Ascending aorta (tissue), 2 donors: ENCODE data around the gene FOXD4L6. TPM values are rescaled to one million over a fixed set of nuclear protein-coding genes. Genes with fewer than 3 reads are reported as not detected.
"Not testable (repeated sequence)": the region's sequence is repeated elsewhere in the genome, so short reads cannot be mapped to it uniquely, and the experiment has no call there.

Experiments used
- DNase-seq, 2 donors: peaks; one replicate each; pipeline ENCODE4 v3.0.0-alpha.2; 2019; ENCODE audit warnings: low spot score in 2 of 2
- H3K27ac ChIP-seq, 2 donors: fragments of 200-600 bp; sonication (generic); one replicate each; pipeline ENCODE4 v1.5.1; 2016 to 2017; ENCODE audit warnings: mild to moderate bottlenecking in 1 of 2
- H3K27me3 ChIP-seq: fragments of 200-600 bp; sonication (generic); one replicate; pipeline ENCODE4 v1.5.1; 2017
- H3K36me3 ChIP-seq, 2 donors: fragments of 200-600 bp; sonication (generic); one replicate each; pipeline ENCODE4 v1.5.1; 2016
- H3K4me1 ChIP-seq, 2 donors: fragments of 200-600 bp; sonication (generic); one replicate each; pipeline ENCODE4 v1.5.1; 2016 to 2017; ENCODE audit warnings: mild to moderate bottlenecking in 1 of 2
- H3K4me3 ChIP-seq, 2 donors: fragments of 200-600 bp; sonication (generic); one replicate each; pipeline ENCODE4 v1.5.1; 2016 to 2017; ENCODE audit warnings: mild to moderate bottlenecking in 1 of 2
- H3K9me3 ChIP-seq, 2 donors: fragments of 200-600 bp; sonication (generic); one replicate each; pipeline ENCODE4 v1.5.1; 2016
- intact Hi-C: fragments of 100-400 bp; cut with DNase I; formaldehyde crosslinking; loops from one replicate; pipeline ENCODE4 v1.15.1; 2023
- total RNA-seq: library from RNA; depleted of rRNA; stranded (reverse); fragments of >200 nt; gene quantifications from one replicate; pipeline ENCODE4 v1.1.0, GENCODE V29; 2016

The FOXD4L6 gene
- total RNA-seq, 1 donor from 2014 or later = not detected

DNA sequence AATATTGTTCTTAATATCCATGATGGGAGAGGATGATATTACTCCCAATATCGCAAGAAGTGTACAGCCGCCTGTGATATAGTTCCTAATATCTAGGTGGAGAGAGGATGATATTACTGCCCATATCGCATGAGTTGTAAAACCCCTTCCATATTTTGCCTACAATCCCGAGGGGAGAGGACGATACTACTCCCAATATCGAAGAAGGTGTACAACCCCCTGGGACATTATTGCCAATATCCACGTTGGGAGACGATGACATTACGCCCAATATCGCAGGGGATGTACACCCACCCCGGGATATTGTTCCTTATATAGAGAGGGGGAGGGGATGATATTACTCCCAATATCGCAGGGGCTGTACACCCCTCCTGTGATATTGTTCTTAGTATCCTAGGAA, 17.1 kb downstream of the FOXD4L6 start:
- H3K36me3 ChIP-seq, H3K27me3 ChIP-seq, H3K4me1 ChIP-seq, intact Hi-C loops, DNase-seq, H3K27ac ChIP-seq, H3K9me3 ChIP-seq, H3K4me3 ChIP-seq: not testable (repeated sequence)

DNA sequence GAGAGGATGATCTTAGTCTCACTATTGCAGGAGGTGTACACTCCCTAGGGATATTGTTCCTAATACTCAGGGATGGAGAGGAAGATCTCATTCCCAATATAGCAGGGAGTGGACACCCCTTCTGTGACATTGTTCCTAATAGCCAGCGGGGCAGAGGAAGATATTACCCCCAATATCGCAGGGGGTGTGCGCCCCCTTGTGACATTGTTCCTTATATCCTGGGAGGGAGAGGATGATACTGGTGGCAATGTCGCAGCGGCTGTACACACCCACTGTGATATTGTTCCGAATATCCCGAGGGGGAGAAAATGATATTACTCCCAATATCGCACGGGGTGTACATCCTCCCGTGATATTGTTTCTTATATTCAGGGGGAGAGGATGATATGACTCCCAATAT, 17.6 kb downstream of the FOXD4L6 start:
- DNase-seq, H3K4me3 ChIP-seq, H3K27me3 ChIP-seq, intact Hi-C loops, H3K27ac ChIP-seq, H3K4me1 ChIP-seq, H3K9me3 ChIP-seq, H3K36me3 ChIP-seq: not testable (repeated sequence)

DNA sequence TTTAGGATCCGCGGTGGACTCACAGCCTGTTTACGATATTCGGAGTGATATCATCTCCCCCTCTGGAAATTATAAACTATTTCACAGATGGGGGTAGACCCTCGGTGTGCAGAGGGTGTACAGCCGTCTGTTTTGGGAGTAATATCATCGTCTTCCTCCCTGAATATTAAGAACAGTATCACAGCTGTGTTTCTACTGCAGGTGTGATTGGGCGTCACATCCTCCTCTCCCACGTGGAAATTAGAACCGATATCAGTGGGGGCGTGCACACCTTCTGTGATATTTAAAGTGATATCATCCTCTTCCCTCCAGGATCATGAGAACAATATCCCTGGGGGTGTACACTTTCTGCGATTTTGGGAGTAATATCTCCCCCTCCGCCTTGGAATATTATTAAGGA, 19.2 kb downstream of the FOXD4L6 start:
- H3K9me3 ChIP-seq, H3K27me3 ChIP-seq, H3K4me1 ChIP-seq, H3K36me3 ChIP-seq, intact Hi-C loops, H3K4me3 ChIP-seq, H3K27ac ChIP-seq, DNase-seq: not testable (repeated sequence)

- H3K4me1 ChIP-seq, H3K9me3 ChIP-seq, H3K27ac ChIP-seq, intact Hi-C loops, H3K36me3 ChIP-seq, DNase-seq, H3K27me3 ChIP-seq, H3K4me3 ChIP-seq: not testable (repeated sequence)
Measured at GRCh38 chr9:41108816-41109215, 19.7 kb downstream of the FOXD4L6 start.

DNA sequence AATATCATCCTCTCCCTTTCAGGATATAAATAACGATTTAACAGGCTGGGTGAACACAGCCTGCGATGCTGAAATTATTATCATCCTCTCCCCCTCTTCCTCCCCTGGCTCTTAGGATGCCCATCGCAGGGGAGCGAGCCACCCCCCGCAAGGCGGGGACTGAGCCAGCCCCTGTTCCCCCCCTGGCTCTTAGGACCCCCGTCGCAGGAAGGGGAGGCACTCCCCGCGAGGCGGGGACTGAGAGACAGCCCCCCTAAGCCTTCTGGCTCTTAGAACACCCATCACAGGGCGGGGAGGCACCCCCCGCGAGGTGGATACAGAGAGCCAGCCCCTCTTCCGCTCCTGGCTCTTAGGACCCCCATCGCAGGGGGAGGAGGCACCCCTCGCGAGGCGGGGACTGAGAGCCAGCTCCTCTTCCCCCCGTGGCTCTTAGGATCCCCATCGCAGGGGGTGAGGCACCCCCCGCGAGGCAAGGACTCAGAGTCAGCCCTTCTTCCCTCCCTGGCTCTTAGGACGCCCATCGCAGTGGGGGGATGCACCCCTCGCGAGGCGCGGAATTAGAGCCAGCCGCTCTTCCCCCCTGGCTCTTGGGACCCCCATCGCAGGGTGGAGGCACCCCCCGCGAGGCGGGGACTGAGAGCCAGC, 21.9 kb downstream of the FOXD4L6 start:
- H3K27me3 ChIP-seq, intact Hi-C loops, DNase-seq, H3K4me1 ChIP-seq, H3K27ac ChIP-seq, H3K9me3 ChIP-seq, H3K4me3 ChIP-seq, H3K36me3 ChIP-seq: not testable (repeated sequence)

DNA sequence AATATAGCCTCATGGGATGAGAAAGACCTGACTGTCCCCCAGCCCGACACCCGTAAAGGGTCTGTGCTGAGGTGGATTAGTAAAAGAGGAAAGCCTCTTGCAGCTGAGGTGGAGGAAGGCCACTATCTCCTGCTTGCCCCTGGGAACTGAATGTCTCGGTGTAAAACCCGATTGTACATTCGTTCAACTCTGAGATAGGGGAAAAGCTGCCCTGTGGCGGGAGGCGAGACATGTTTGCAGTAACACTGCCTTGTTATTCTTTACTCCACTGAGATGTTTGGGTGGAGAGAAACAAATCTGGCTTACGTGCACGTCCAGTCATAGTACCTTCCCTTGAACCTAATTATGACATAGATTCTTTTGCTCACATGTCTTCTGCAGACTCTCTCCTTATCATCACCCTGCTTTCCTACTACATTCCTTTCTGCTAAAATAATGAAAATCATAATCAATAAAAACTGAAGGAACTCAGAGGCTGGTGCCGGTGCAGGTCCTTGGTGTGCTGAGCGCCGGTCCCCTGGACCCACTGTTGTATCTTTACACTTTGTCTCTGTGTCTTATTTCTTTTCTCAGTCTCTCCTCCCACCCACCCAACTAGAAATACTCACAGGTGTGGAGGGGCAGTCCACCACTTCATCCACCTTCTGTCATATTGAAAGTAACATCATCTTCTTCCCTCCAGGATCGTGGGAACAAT, 22.8 kb downstream of the FOXD4L6 start:
- H3K4me1 ChIP-seq, intact Hi-C loops, H3K9me3 ChIP-seq, H3K4me3 ChIP-seq, H3K27ac ChIP-seq, DNase-seq, H3K36me3 ChIP-seq, H3K27me3 ChIP-seq: not testable (repeated sequence)

DNA sequence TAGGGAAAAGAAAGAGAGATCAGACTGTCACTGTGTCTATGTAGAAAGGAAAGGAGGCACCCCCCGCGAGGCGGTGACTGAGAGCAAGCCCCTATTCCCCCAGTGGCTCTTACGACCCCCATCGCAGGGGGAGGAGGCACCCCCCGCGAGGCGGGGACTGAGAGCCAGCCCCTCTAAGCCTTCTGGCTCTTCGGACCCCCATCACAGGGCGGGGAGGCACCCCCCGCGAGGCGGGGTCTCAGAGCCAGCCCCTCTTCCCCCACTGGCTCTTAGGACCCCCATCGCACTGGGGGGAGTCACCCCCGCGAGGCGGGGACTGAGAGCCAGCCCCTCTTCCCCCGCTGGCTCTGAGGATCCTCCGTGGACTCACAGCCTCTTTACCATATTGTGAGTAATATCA, 23.9 kb downstream of the FOXD4L6 start:
- H3K27me3 ChIP-seq, H3K9me3 ChIP-seq, H3K27ac ChIP-seq, DNase-seq, intact Hi-C loops, H3K4me3 ChIP-seq, H3K36me3 ChIP-seq, H3K4me1 ChIP-seq: not testable (repeated sequence)

GRCh38 chr9:41100508-41100907, 28.0 kb downstream of the FOXD4L6 start:
- intact Hi-C loops, H3K27ac ChIP-seq, H3K9me3 ChIP-seq, DNase-seq, H3K36me3 ChIP-seq, H3K27me3 ChIP-seq, H3K4me1 ChIP-seq, H3K4me3 ChIP-seq: not testable (repeated sequence)

GRCh38 chr9:41098759-41099158, 29.7 kb downstream of the FOXD4L6 start:
- H3K9me3 ChIP-seq, intact Hi-C loops, H3K27ac ChIP-seq, H3K4me1 ChIP-seq, DNase-seq, H3K4me3 ChIP-seq, H3K27me3 ChIP-seq, H3K36me3 ChIP-seq: not testable (repeated sequence)

DNA sequence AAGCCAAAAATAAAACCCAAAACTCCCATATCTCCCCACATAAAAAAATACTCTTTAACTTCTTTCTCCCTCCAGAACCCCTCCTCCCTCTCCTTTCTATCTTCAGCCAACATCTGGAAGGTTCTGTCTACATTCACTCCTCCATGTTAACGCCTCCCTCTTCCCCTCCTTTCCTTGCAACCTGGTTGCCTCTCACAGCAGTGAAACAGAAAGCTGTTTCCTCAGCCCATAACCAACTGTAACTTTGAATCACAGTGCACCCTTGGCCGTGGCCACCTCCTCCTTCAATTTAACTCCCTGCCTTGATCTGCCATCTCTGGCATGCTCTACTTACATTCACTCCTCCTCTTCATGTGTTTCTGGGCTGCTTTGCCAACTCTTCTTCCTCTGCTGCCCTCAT, 33.4 kb downstream of the FOXD4L6 start:
- H3K9me3 ChIP-seq, H3K27ac ChIP-seq, H3K4me1 ChIP-seq, H3K27me3 ChIP-seq, H3K4me3 ChIP-seq, H3K36me3 ChIP-seq, DNase-seq, intact Hi-C loops: not testable (repeated sequence)

DNA sequence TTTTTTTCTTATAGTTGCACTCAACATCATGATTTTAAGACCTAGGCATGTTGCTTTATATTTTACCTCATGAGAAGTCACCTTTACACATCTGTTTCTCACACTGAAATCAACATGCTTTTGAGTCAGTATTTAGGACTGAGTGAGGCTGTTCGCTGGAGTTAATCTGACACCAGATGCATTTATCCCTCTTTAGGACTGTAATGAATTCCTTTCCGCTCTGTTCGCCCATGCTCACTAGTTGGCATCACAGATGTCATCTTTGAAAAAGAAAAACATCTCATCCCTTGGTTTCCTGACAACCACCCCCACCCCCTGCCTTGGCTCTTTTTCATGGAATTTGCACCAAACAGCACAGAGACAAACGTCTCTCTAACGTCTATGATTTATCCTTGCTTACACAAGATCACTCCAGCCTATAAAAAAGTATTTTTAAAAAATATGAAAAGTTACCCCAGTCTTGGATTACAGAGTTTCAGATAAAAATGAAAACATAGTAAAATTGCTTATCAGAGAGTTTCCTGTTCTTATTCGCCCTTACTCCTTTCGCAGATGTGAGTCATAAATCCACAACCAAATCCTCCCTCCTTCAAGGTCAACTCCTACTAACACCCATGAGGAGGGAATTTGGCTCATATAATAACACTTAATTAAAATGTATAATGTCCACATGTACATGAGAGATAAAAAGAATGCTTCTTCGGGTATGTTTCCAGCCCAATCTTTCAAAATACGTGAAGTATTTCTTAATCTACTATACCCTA, 34.3 kb downstream of the FOXD4L6 start:
- intact Hi-C loops, H3K27me3 ChIP-seq, DNase-seq, H3K4me3 ChIP-seq, H3K4me1 ChIP-seq, H3K9me3 ChIP-seq, H3K36me3 ChIP-seq, H3K27ac ChIP-seq: not testable (repeated sequence)

DNA sequence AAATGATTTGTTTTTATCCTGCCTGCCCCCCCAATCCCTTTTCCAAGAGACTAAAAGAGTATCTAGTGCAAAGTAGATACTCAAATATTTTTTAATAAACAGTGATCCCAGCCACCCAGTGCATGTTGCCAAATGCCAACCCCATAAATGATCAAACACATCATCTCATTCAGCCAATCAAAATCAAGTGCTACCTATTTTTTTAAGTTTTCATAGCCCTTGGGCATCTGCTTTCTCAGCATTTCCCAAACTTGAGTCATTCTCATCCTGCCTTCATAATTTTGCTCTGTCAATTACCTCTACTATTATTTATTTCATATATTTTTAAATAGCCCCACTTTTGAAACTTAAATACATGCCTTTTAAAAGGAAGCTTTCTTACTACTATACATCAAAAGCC, 37.6 kb downstream of the FOXD4L6 start:
- H3K27ac ChIP-seq, H3K36me3 ChIP-seq, H3K27me3 ChIP-seq, intact Hi-C loops, DNase-seq, H3K4me1 ChIP-seq, H3K4me3 ChIP-seq, H3K9me3 ChIP-seq: not testable (repeated sequence)

- DNase-seq, H3K4me3 ChIP-seq, H3K9me3 ChIP-seq, H3K27me3 ChIP-seq, H3K36me3 ChIP-seq, H3K4me1 ChIP-seq, intact Hi-C loops, H3K27ac ChIP-seq: not testable (repeated sequence)
Measured at GRCh38 chr9:41090386-41090785, 38.1 kb downstream of the FOXD4L6 start.
